ENCODE measurements around the gene LRRC1. TPM values are rescaled to one million over a fixed set of nuclear protein-coding genes. Genes with fewer than 3 reads are reported as not detected.

Gene LRRC1
- total and polyA plus RNA-seq, 10 of the 15 experiments (the other 5 are each of a cell fraction or from before 2014, with no cell fraction given): 0.35 to 9.3 (median 0.63) TPM

GRCh38 chr6:53864781-53865180 is 70.0 kb downstream of the LRRC1 start:
- TF ChIP-seq SP1 (IDR thresholded peaks at IDR 0.05; ENCODE audit: low read depth, low read length): no peak
- TF ChIP-seq SREBF2 (IDR thresholded peaks at IDR 0.05; ENCODE audit: low read length): no peak
- TF ChIP-seq CBFB (IDR thresholded peaks at IDR 0.05; ENCODE audit: low read depth): no peak
- TF ChIP-seq YBX1 (IDR thresholded peaks at IDR 0.05): no peak
- Histone ChIP-seq H3K9me3 (replicated peaks; ENCODE audit: control insufficient read depth, insufficient read depth, low read length) (no peaks in the 10 kb centered on the region), H3K4me1 (ENCODE audit: control insufficient read depth, insufficient read depth, low read length) (no peaks in the 10 kb centered on the region), H4K20me1 (ENCODE audit: control insufficient read depth, insufficient read depth) (no peaks in the 10 kb centered on the region), H3K79me2 (ENCODE audit: control insufficient read depth, insufficient read depth, low read length) (no peaks in the 10 kb centered on the region), H3K4me2 (ENCODE audit: control insufficient read depth, insufficient read depth) (no peak overlapping the region), H3K9ac (ENCODE audit: control insufficient read depth, insufficient read depth, low read length) (no peak overlapping the region), H3K27ac (ENCODE audit: control insufficient read depth, insufficient read depth) (no peak overlapping the region), H3K4me3 (no peak overlapping the region), H3K27me3 (replicated peaks in 1 of 2; ENCODE audit: control insufficient read depth in 2 of 2, insufficient read depth in 2 of 2, low read length in 1 of 2) (peaks cover 0 to 2% of the 10 kb centered on the region in 2 experiments; a peak in 1 of 4 replicates), H3K36me3 (ENCODE audit: control insufficient read depth in 2 of 2, insufficient read depth in 2 of 2, low read length in 1 of 2) (no peaks in the 10 kb centered on the region), H2AFZ (ENCODE audit: control insufficient read depth, low read depth, low read length) (no peak overlapping the region)
- in situ Hi-C loops (cut with MboI): no loop called here
- no peak for DNase-seq (ENCODE audit: low read depth, low spot score)
- intact Hi-C loops (cut with micrococcal nuclease; ENCODE audit: unreplicated experiment): no loop called here
- no TSS peak for BruUV-seq (replicated peaks)
- SMC1A ChIA-PET (ENCODE audit: uncharacterized antibody, unreplicated experiment): no interaction called here
- 48% methylated on average over 5 of the region's 5 CpGs for WGBS (ENCODE audit: insufficient coverage, insufficient replicate concordance, low lambda C conversion rate, missing lambda C conversion rate)
- RAD21 ChIA-PET (ENCODE audit: unreplicated experiment): no interaction called here
- no peak for ATAC-seq
- POLR2A ChIA-PET: no interaction called here
- no peak for FAIRE-seq
- CTCF ChIA-PET: no interaction called here

GRCh38 chr6:53866226-53866625 is 71.4 kb downstream of the LRRC1 start:
- BruUV-seq (replicated peaks): no TSS peak
- H3K79me2 ChIP-seq (ENCODE audit: control insufficient read depth, insufficient read depth, low read length): no peaks in the 10 kb centered on the region
- POLR2A ChIA-PET: interaction anchor here (0.6 kb wide), 1 partner anchor 915 kb away, joined by 5 read pairs; no protein-coding TSS in a partner anchor
- FAIRE-seq (no peak), DNase-seq (ENCODE audit: low read depth, low spot score) (no peak), ATAC-seq (no peak)
- H2AFZ ChIP-seq (ENCODE audit: control insufficient read depth, low read depth, low read length): no peak overlapping the region
- WGBS (ENCODE audit: insufficient coverage, insufficient replicate concordance, low lambda C conversion rate, missing lambda C conversion rate): 14% methylated on average over 4 of the region's 4 CpGs
- TF ChIP-seq ATF7 (IDR thresholded peaks at IDR 0.05; ENCODE audit: low read depth) (no peak), WRNIP1 (IDR thresholded peaks at IDR 0.05; ENCODE audit: borderline replicate concordance, low read depth, low read length) (no peak), RAD51 (IDR thresholded peaks at IDR 0.05) (no peak), HDGF (IDR thresholded peaks at IDR 0.05) (no peak), MEF2A (IDR thresholded peaks at IDR 0.05; ENCODE audit: insufficient read depth, low read depth, low read length) (no peak)
- peaks cover 0 to under 1% of the 10 kb centered on the region in 2 experiments; a peak in 1 of 4 replicates for H3K27me3 ChIP-seq (replicated peaks in 1 of 2; ENCODE audit: control insufficient read depth in 2 of 2, insufficient read depth in 2 of 2, low read length in 1 of 2)
- CTCF ChIA-PET: no interaction called here
- no peaks in the 10 kb centered on the region for H3K36me3 ChIP-seq (ENCODE audit: control insufficient read depth in 2 of 2, insufficient read depth in 2 of 2, low read length in 1 of 2)
- RAD21 ChIA-PET (ENCODE audit: unreplicated experiment): no interaction called here
- H3K4me3 ChIP-seq: no peak overlapping the region
- H3K4me1 ChIP-seq (ENCODE audit: control insufficient read depth, insufficient read depth, low read length): no peaks in the 10 kb centered on the region
- in situ Hi-C loops (cut with MboI): no loop called here
- H3K9ac ChIP-seq (ENCODE audit: control insufficient read depth, insufficient read depth, low read length): no peak overlapping the region
- no peak overlapping the region for H3K27ac ChIP-seq (ENCODE audit: control insufficient read depth, insufficient read depth)
- intact Hi-C loops (cut with micrococcal nuclease; ENCODE audit: unreplicated experiment): no loop called here
- no peaks in the 10 kb centered on the region for H4K20me1 ChIP-seq (ENCODE audit: control insufficient read depth, insufficient read depth)
- no peaks in the 10 kb centered on the region for H3K9me3 ChIP-seq (replicated peaks; ENCODE audit: control insufficient read depth, insufficient read depth, low read length)
- no peak overlapping the region for H3K4me2 ChIP-seq (ENCODE audit: control insufficient read depth, insufficient read depth)
- SMC1A ChIA-PET (ENCODE audit: uncharacterized antibody, unreplicated experiment): no interaction called here

Measured in GM12878 (cell line).